Measurements from ENCODE around the gene CDK15. TPM values are rescaled to one million over a fixed set of nuclear protein-coding genes. Genes with fewer than 3 reads are reported as not detected.

Gene CDK15
- polyA plus RNA-seq, 1 experiment: 18.6 TPM

GRCh38 chr2:201906777-201907562 is 100.6 kb downstream of the CDK15 start:
- no peak overlapping the region for H3K27ac ChIP-seq (ENCODE audit: low read depth, low read length)
- CTCF ChIA-PET: no interaction called here
- H3K27me3 ChIP-seq (ENCODE audit: control insufficient read depth, insufficient read depth, low read length): no peaks in the 10 kb centered on the region
- no peak overlapping the region for H3K4me3 ChIP-seq (ENCODE audit: low read depth, low read length)
- TF ChIP-seq CTCF (IDR thresholded peaks at IDR 0.05; ENCODE audit: low read depth, low read length): no peak
- no peak for DNase-seq (ENCODE audit: low read depth, low spot score)
- POLR2A ChIA-PET: no interaction called here
- H3K9me3 ChIP-seq (ENCODE audit: control insufficient read depth, insufficient read depth, low read length): no peaks in the 10 kb centered on the region

DNA sequence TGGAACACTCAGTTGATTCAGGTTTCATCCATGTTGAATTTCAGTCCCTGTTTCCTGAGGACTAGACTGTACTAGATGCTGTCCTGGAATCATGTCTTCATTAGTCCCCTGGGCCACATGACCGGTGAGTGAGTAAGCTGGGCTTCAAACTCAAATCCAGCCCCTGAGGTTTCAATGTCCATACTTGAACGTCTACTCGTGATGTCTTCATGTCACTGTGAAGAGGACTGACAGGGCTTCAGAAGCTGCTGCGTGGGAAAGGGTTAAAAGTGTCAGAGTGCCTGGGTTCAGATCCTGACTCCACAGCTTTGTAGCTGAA is 101.2 kb downstream of the CDK15 start:
- Histone ChIP-seq H3K27me3 (ENCODE audit: control insufficient read depth, insufficient read depth, low read length) (no peaks in the 10 kb centered on the region), H3K9me3 (ENCODE audit: control insufficient read depth, insufficient read depth, low read length) (no peaks in the 10 kb centered on the region), H3K4me3 (ENCODE audit: low read depth, low read length) (no peak overlapping the region), H3K27ac (ENCODE audit: low read depth, low read length) (no peak overlapping the region)
- POLR2A ChIA-PET: no interaction called here
- no peak for TF ChIP-seq CTCF (IDR thresholded peaks at IDR 0.05; ENCODE audit: low read depth, low read length)
- CTCF ChIA-PET: no interaction called here
- DNase-seq (ENCODE audit: low read depth, low spot score): no peak

DNA sequence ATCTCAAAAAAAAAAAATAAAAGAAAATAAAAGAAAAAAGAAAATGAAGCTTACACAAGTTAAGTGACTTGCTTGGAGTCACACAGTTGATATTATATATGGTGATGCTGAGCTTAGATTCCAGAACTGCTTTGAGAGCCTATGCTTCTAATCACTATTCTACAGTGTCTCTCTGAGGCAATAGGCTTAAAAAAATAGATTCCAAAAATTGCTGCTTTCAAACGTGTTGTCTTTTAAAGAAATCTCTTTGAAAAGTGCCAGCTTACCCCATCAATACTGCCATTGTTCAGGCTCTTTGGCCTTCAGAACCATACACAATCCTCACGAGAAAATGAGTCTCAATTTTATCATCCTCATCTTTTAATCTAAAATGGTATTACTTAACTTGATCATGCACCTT is 102.6 kb downstream of the CDK15 start:
- ChIA-PET POLR2A (interaction anchor here (0.7 to 1.5 kb wide), 7 partner anchors 15 to 427 kb away, joined by 3 to 6 read pairs (median 4); no protein-coding TSS in a partner anchor), CTCF (interaction anchor here (1.9 kb wide), 1 partner anchor 49 kb away, joined by 15 read pairs; no protein-coding TSS in a partner anchor)
- DNase-seq (ENCODE audit: low read depth, low spot score): no peak
- TF ChIP-seq CTCF (IDR thresholded peaks at IDR 0.05; ENCODE audit: low read depth, low read length): no peak
- H3K27ac ChIP-seq (ENCODE audit: low read depth, low read length): no peak overlapping the region
- H3K9me3 ChIP-seq (ENCODE audit: control insufficient read depth, insufficient read depth, low read length): no peaks in the 10 kb centered on the region
- no peak overlapping the region for H3K4me3 ChIP-seq (ENCODE audit: low read depth, low read length)
- H3K27me3 ChIP-seq (ENCODE audit: control insufficient read depth, insufficient read depth, low read length): no peaks in the 10 kb centered on the region

DNA sequence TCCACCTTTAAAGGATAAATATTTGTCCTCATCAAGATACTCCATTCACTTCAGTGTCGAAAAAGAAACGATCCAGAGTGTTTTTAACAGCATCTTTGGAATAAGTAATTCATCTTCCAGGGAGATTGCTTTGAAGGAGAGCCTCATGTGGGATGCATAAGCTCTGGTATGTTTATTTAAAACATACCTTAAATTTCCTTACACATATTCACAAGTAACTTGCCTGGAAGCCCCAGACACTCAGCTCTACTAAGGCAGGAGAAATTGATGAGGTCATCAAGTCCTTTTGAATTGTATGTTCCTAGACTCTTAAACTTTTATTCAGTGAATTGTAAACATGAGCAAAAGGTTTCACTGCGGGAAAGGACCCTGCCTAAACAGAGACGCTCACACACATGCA is 103.0 kb downstream of the CDK15 start:
- no peaks in the 10 kb centered on the region for H3K9me3 ChIP-seq (ENCODE audit: control insufficient read depth, insufficient read depth, low read length)
- ChIA-PET CTCF (interaction anchor here (1.9 kb wide), 1 partner anchor 49 kb away, joined by 15 read pairs; no protein-coding TSS in a partner anchor), POLR2A (interaction anchor here (0.5 to 1.5 kb wide), 11 partner anchors 16 to 427 kb away, joined by 3 to 7 read pairs (median 4); no protein-coding TSS in a partner anchor)
- peak; percentile 85 for DNase-seq (ENCODE audit: low read depth, low spot score)
- peak overlapping the region; percentile 60 for H3K4me3 ChIP-seq (ENCODE audit: low read depth, low read length)
- no peaks in the 10 kb centered on the region for H3K27me3 ChIP-seq (ENCODE audit: control insufficient read depth, insufficient read depth, low read length)
- peak overlapping the region; percentile 91 for H3K27ac ChIP-seq (ENCODE audit: low read depth, low read length)
- no peak for TF ChIP-seq CTCF (IDR thresholded peaks at IDR 0.05; ENCODE audit: low read depth, low read length)

GRCh38 chr2:201909961-201910361 is 103.6 kb downstream of the CDK15 start:
- Histone ChIP-seq H3K4me3 (ENCODE audit: low read depth, low read length) (peak overlapping the region; percentile 60), H3K27me3 (ENCODE audit: control insufficient read depth, insufficient read depth, low read length) (no peaks in the 10 kb centered on the region), H3K9me3 (ENCODE audit: control insufficient read depth, insufficient read depth, low read length) (no peaks in the 10 kb centered on the region), H3K27ac (ENCODE audit: low read depth, low read length) (peak overlapping the region; percentile 91)
- CTCF ChIA-PET: interaction anchor here (1.9 kb wide), 1 partner anchor 50 kb away, joined by 15 read pairs; no protein-coding TSS in a partner anchor
- POLR2A ChIA-PET: interaction anchor here (0.5 to 1.5 kb wide), 8 partner anchors 22 to 226 kb away, joined by 3 to 7 read pairs (median 4); no protein-coding TSS in a partner anchor
- TF ChIP-seq CTCF (IDR thresholded peaks at IDR 0.05; ENCODE audit: low read depth, low read length): no peak
- DNase-seq (ENCODE audit: low read depth, low spot score): no peak
